HepG2 (cell line): ENCODE results near the gene PLXNB2. TPM values are rescaled to one million over a fixed set of nuclear protein-coding genes. Genes with fewer than 3 reads are reported as not detected.

Source experiments
- HDAC1 ChIP-seq: sonication (generic); formaldehyde crosslinking; IDR thresholded peaks from 2 replicates; pipeline ENCODE4 v1.5.1; 2020; ENCODE audit warnings: mild to moderate bottlenecking, missing genetic modification reagents
- HNRNPK ChIP-seq: fragments of 200-400 bp; formaldehyde crosslinking; IDR thresholded peaks from 2 replicates; pipeline ENCODE4 v1.6.1; 2018; ENCODE audit warnings: low read length, low read depth, moderate library complexity, mild to moderate bottlenecking; ENCODE audit not compliant: poor library complexity, severe bottlenecking
- KDM2A ChIP-seq: sonication (generic); formaldehyde crosslinking; IDR thresholded peaks from 2 replicates; pipeline ENCODE4 v1.4.0; 2020; ENCODE audit warnings: low read depth, missing genetic modification reagents, borderline replicate concordance
- MYPOP ChIP-seq: sonication (generic); formaldehyde crosslinking; IDR thresholded peaks from 2 replicates; pipeline ENCODE4 v1.8.1; 2023; ENCODE audit warnings: mild to moderate bottlenecking, moderate library complexity, missing genetic modification reagents
- RBM22 ChIP-seq: fragments of 200-400 bp; formaldehyde crosslinking; optimal IDR thresholded peaks from 2 replicates; pipeline ENCODE3; 2017; ENCODE audit warnings: mild to moderate bottlenecking, low read length, moderate library complexity
- SNRNP70 ChIP-seq: fragments of 200-400 bp; formaldehyde crosslinking; IDR thresholded peaks from 2 replicates; pipeline ENCODE4 v1.6.1; 2017; ENCODE audit warnings: mild to moderate bottlenecking, low read depth, low read length, moderate library complexity
- STAG1 ChIP-seq: sonication (generic); formaldehyde crosslinking; IDR thresholded peaks from 2 replicates; pipeline ENCODE4 v1.4.0; 2020; ENCODE audit warnings: missing genetic modification reagents
- ZNF362 ChIP-seq: sonication (generic); formaldehyde crosslinking; IDR thresholded peaks from 2 replicates; pipeline ENCODE4 v1.4.0; 2020; ENCODE audit warnings: missing genetic modification reagents, mild to moderate bottlenecking, borderline replicate concordance
- ZNF382 ChIP-seq: sonication (generic); formaldehyde crosslinking; IDR thresholded peaks from 2 replicates; pipeline ENCODE4 v1.5.0; 2020; ENCODE audit warnings: missing genetic modification reagents, mild to moderate bottlenecking, borderline replicate concordance
- ZNF614 ChIP-seq: IDR thresholded peaks from 2 replicates; pipeline ENCODE4 v1.6.1; 2018; ENCODE audit warnings: missing biosample characterization, missing genetic modification reagents, inconsistent platforms, borderline replicate concordance
- polyA plus RNA-seq, 8 experiments: library from polyadenylated mRNA; depleted of rRNA in 3 of 8; stranded (reverse) in 7 of 8; unstranded in 1 of 8; fragments of >200 nt; fragmentation: Illumina TruSeq in 4 of 8; extraction: Trizol in 4 of 8; gene quantifications; 2 replicates each; pipeline versions ENCODE4 v1.2.1 to v1.2.3, GENCODE V29; 2011 to 2016; ENCODE audit warnings: low read depth in 4 of 8, missing spikeins in 1 of 8, mixed read lengths in 1 of 8; ENCODE audit not compliant: insufficient read depth in 1 of 8
- total RNA-seq, 5 experiments: library from RNA; depleted of rRNA; stranded (reverse); fragments of >200 nt; fragmentation: Illumina TruSeq; extraction: Trizol; gene quantifications; 2 replicates each; pipeline ENCODE4 v1.2.3, GENCODE V29; 2016; ENCODE audit warnings: low read depth in 1 of 5
- TF ChIP-seq, protein P1 (sequence below): sonication (generic); formaldehyde crosslinking; IDR thresholded peaks from 2 replicates; pipeline ENCODE4 v1.5.0; 2020; ENCODE audit warnings: mild to moderate bottlenecking, missing genetic modification reagents, borderline replicate concordance
- TF ChIP-seq, protein P2 (sequence below): sonication (generic); formaldehyde crosslinking; IDR thresholded peaks from 2 replicates; pipeline ENCODE4 v1.5.0; 2020; ENCODE audit warnings: mild to moderate bottlenecking, missing genetic modification reagents, borderline replicate concordance

Gene PLXNB2
- total and polyA plus RNA-seq, 2 of the 13 experiments (the other 11 are each of a cell fraction or from before 2014, with no cell fraction given) = 32.6 to 68.9 TPM

GRCh38 chr22:50307890-50308596 is 597 bp upstream of the PLXNB2 start (continued):
- TF ChIP-seq ZNF382 (no peak), KDM2A (peak; percentile 37; the same call in 1 of the 2 replicates), HNRNPK (peak; percentile 92), ZNF614 (no peak), ZNF362 (CRISPR knock-in tag) (no peak), HDAC1 (CRISPR knock-in tag) (peak; percentile 4; the same call in 1 of the 2 replicates), MYPOP (CRISPR knock-in tag) (0 out of 2 replicates have a peak, but pooled peaks have one; percentile 32), RBM22 (no peak), STAG1 (CRISPR knock-in tag) (no peak), SNRNP70 (no peak)
- TF ChIP-seq, protein P1, sequence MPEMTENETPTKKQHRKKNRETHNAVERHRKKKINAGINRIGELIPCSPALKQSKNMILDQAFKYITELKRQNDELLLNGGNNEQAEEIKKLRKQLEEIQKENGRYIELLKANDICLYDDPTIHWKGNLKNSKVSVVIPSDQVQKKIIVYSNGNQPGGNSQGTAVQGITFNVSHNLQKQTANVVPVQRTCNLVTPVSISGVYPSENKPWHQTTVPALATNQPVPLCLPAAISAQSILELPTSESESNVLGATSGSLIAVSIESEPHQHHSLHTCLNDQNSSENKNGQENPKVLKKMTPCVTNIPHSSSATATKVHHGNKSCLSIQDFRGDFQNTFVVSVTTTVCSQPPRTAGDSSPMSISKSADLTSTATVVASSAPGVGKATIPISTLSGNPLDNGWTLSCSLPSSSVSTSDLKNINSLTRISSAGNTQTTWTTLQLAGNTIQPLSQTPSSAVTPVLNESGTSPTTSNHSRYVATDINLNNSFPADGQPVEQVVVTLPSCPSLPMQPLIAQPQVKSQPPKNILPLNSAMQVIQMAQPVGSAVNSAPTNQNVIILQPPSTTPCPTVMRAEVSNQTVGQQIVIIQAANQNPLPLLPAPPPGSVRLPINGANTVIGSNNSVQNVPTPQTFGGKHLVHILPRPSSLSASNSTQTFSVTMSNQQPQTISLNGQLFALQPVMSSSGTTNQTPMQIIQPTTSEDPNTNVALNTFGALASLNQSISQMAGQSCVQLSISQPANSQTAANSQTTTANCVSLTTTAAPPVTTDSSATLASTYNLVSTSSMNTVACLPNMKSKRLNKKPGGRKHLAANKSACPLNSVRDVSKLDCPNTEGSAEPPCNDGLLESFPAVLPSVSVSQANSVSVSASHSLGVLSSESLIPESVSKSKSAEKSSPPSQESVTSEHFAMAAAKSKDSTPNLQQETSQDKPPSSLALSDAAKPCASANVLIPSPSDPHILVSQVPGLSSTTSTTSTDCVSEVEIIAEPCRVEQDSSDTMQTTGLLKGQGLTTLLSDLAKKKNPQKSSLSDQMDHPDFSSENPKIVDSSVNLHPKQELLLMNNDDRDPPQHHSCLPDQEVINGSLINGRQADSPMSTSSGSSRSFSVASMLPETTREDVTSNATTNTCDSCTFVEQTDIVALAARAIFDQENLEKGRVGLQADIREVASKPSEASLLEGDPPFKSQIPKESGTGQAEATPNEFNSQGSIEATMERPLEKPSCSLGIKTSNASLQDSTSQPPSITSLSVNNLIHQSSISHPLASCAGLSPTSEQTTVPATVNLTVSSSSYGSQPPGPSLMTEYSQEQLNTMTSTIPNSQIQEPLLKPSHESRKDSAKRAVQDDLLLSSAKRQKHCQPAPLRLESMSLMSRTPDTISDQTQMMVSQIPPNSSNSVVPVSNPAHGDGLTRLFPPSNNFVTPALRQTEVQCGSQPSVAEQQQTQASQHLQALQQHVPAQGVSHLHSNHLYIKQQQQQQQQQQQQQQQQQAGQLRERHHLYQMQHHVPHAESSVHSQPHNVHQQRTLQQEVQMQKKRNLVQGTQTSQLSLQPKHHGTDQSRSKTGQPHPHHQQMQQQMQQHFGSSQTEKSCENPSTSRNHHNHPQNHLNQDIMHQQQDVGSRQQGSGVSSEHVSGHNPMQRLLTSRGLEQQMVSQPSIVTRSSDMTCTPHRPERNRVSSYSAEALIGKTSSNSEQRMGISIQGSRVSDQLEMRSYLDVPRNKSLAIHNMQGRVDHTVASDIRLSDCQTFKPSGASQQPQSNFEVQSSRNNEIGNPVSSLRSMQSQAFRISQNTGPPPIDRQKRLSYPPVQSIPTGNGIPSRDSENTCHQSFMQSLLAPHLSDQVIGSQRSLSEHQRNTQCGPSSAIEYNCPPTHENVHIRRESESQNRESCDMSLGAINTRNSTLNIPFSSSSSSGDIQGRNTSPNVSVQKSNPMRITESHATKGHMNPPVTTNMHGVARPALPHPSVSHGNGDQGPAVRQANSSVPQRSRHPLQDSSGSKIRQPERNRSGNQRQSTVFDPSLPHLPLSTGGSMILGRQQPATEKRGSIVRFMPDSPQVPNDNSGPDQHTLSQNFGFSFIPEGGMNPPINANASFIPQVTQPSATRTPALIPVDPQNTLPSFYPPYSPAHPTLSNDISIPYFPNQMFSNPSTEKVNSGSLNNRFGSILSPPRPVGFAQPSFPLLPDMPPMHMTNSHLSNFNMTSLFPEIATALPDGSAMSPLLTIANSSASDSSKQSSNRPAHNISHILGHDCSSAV = no peak
- TF ChIP-seq, protein P2, sequence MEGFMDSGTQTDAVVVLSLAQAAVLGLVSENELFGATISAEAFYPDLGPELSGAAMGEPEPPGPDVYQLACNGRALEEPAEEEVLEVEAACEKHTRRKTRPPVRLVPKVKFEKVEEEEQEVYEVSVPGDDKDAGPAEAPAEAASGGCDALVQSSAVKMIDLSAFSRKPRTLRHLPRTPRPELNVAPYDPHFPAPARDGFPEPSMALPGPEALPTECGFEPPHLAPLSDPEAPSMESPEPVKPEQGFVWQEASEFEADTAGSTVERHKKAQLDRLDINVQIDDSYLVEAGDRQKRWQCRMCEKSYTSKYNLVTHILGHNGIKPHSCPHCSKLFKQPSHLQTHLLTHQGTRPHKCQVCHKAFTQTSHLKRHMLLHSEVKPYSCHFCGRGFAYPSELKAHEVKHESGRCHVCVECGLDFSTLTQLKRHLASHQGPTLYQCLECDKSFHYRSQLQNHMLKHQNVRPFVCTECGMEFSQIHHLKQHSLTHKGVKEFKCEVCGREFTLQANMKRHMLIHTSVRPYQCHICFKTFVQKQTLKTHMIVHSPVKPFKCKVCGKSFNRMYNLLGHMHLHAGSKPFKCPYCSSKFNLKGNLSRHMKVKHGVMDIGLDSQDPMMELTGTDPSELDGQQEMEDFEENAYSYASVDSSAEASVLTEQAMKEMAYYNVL (CRISPR knock-in tag) = no peak
